SU-DHL-6 (cell line): ENCODE results near the gene SLC36A1.

Source experiments
- CTCF ChIP-seq: fragments of 200-600 bp; sonication (generic); IDR thresholded peaks from one replicate; pipeline ENCODE4 v1.5.1; 2017; ENCODE audit warnings: antibody characterized with exemption, mild to moderate bottlenecking, low read length, moderate library complexity; ENCODE audit not compliant: insufficient read depth, poor library complexity, severe bottlenecking
- EZH2phosphoT487 ChIP-seq: fragments of 200-600 bp; sonication (generic), shearing (Covaris generic); conservative IDR thresholded peaks from 2 replicates; pipeline ENCODE4 v1.6.1; 2018; ENCODE audit warnings: mild to moderate bottlenecking, antibody characterized with exemption, low read length, moderate library complexity, mixed read lengths

GRCh38 chr5:151413800-151414199 is 33.6 kb upstream of the SLC36A1 start:
- TF ChIP-seq CTCF = no peak
- no peak for TF ChIP-seq EZH2phosphoT487
